ENCODE data around the gene LRR1. TPM values are rescaled to one million over a fixed set of nuclear protein-coding genes. Genes with fewer than 3 reads are reported as not detected.

Gene LRR1
- total RNA-seq, 6 experiments from 2014 or later, result 3.1 to 5.6 (median 4.3) TPM

- Histone ChIP-seq H3K27ac (peak overlapping the region; percentile 11 to 88 (median 80)), H3K36me3 (peaks cover 0 to 13% (median 5%) of the 10 kb centered on the region in 4 donors), H3K4me1 (peaks cover 0 to 35% (median 5%) of the 10 kb centered on the region in 4 donors), H3K4me3 (peak overlapping the region; percentile 92 to 97 (median 95)), H3K27me3 (no peaks in the 10 kb centered on the region), H3K9me3 (no peaks in the 10 kb centered on the region)
- TF ChIP-seq POLR2A (IDR thresholded peaks at IDR 0.05), result no peak
- TF ChIP-seq CTCF (IDR thresholded peaks at IDR 0.05), result no peak
- ATAC-seq (no peak), DNase-seq (no peak)
- WGBS (ENCODE audit: insufficient coverage, low coverage, low lambda C conversion rate, missing lambda C conversion rate), result 15% methylated on average over 3 of the region's 3 CpGs
- intact Hi-C loops (cut with DNase I), result no loop called here
These were observed 24.6 kb downstream of the LRR1 start for GRCh38 chr14:49623387-49623786.

GRCh38 chr14:49623941-49624839, 25.4 kb downstream of the LRR1 start:
- intact Hi-C loops (cut with DNase I), result no loop called here
- WGBS (ENCODE audit: insufficient coverage, low coverage, low lambda C conversion rate, missing lambda C conversion rate), result 14% methylated on average over 6 of the region's 6 CpGs
- peaks cover 0 to 35% (median 5%) of the 10 kb centered on the region in 4 donors for H3K4me1 ChIP-seq
- no peaks in the 10 kb centered on the region for H3K27me3 ChIP-seq
- peaks cover 0 to 8% (median 2%) of the 10 kb centered on the region in 4 donors for H3K36me3 ChIP-seq
- DNase-seq (no peak), ATAC-seq (peak in 1 of 4 donors; percentile 19)
- TF ChIP-seq CTCF (IDR thresholded peaks at IDR 0.05) (no peak), POLR2A (IDR thresholded peaks at IDR 0.05) (no peak)
- peak overlapping the region; percentile 11 to 88 (median 80) for H3K27ac ChIP-seq
- no peaks in the 10 kb centered on the region for H3K9me3 ChIP-seq
- H3K4me3 ChIP-seq, result peak overlapping the region; percentile 92 to 97 (median 95)

GRCh38 chr14:49633640-49634546, 35.2 kb downstream of the LRR1 start:
- DNase-seq, result peak; percentile 95 to 96 (median 95)
- H3K27ac ChIP-seq, result peak overlapping the region; percentile 91 to 97 (median 95)
- H3K9me3 ChIP-seq, result no peaks in the 10 kb centered on the region
- H3K36me3 ChIP-seq, result peaks cover 0 to 5% (median 2%) of the 10 kb centered on the region in 4 donors
- peaks cover 0 to 37% (median 0%) of the 10 kb centered on the region in 4 donors for H3K4me1 ChIP-seq
- peak overlapping the region; percentile 92 to 97 (median 95) for H3K4me3 ChIP-seq
- peak; percentile 87 to 95 (median 90) for ATAC-seq
- WGBS (ENCODE audit: insufficient coverage, low coverage, low lambda C conversion rate, missing lambda C conversion rate), result 1% methylated on average over 16 of the region's 101 CpGs
- no peaks in the 10 kb centered on the region for H3K27me3 ChIP-seq
- TF ChIP-seq POLR2A (IDR thresholded peaks at IDR 0.05), result peak; percentile 92
- TF ChIP-seq CTCF (IDR thresholded peaks at IDR 0.05), result peak; percentile 84 to 89 (median 87)
- intact Hi-C loops (cut with DNase I), result loop anchor here in 1 of 2 donors (10.0 kb wide), 1 partner anchor 131 kb away; the partner anchor contains the start of gene KLHDC2
